ENCODE data around the gene WDR93.

DNA sequence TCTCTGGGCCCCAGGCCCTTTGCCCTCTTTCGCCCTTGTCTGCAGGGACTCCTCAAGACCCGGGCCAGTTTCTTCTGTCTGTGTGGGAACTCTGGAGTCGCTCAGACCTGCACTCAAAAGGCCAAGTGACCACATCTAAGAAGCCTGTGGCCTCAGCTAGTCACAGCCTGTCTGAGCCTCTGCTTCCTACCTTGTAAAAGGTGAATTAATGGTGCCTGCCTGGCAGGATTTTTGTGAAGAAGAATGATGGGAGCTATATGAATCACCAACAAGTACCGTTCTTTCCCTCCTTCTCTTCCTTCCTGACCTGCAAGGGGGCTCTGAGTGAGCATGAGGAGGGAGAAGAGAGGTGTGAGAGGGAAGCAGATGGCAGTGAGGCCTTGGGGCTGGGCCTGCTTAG lies 18.9 kb upstream of the WDR93 start:
- TF ChIP-seq RARB (CRISPR knock-in tag; IDR thresholded peaks at IDR 0.05) (no peak), ZNF8 (CRISPR knock-in tag; IDR thresholded peaks at IDR 0.05) (no peak), ARNTL (CRISPR knock-in tag; IDR thresholded peaks at IDR 0.05; ENCODE audit: borderline replicate concordance, low read depth) (no peak), ZC3H10 (CRISPR knock-in tag; IDR thresholded peaks at IDR 0.05) (no peak), TCF4 (CRISPR knock-in tag; IDR thresholded peaks at IDR 0.05; ENCODE audit: borderline replicate concordance) (no peak), TOX (CRISPR knock-in tag; IDR thresholded peaks at IDR 0.05; ENCODE audit: borderline replicate concordance) (no peak), PATZ1 (CRISPR knock-in tag; IDR thresholded peaks at IDR 0.05; ENCODE audit: borderline replicate concordance) (no peak), ISL1 (CRISPR knock-in tag; IDR thresholded peaks at IDR 0.05) (no peak), ZNF70 (CRISPR knock-in tag; IDR thresholded peaks at IDR 0.05) (no peak), GLIS3 (CRISPR knock-in tag; IDR thresholded peaks at IDR 0.05) (no peak)
- TF ChIP-seq, protein P1, sequence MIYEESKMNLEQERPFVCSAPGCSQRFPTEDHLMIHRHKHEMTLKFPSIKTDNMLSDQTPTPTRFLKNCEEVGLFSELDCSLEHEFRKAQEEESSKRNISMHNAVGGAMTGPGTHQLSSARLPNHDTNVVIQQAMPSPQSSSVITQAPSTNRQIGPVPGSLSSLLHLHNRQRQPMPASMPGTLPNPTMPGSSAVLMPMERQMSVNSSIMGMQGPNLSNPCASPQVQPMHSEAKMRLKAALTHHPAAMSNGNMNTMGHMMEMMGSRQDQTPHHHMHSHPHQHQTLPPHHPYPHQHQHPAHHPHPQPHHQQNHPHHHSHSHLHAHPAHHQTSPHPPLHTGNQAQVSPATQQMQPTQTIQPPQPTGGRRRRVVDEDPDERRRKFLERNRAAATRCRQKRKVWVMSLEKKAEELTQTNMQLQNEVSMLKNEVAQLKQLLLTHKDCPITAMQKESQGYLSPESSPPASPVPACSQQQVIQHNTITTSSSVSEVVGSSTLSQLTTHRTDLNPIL (CRISPR knock-in tag; IDR thresholded peaks at IDR 0.05; ENCODE audit: low read depth): no peak
- TF ChIP-seq, protein P2, sequence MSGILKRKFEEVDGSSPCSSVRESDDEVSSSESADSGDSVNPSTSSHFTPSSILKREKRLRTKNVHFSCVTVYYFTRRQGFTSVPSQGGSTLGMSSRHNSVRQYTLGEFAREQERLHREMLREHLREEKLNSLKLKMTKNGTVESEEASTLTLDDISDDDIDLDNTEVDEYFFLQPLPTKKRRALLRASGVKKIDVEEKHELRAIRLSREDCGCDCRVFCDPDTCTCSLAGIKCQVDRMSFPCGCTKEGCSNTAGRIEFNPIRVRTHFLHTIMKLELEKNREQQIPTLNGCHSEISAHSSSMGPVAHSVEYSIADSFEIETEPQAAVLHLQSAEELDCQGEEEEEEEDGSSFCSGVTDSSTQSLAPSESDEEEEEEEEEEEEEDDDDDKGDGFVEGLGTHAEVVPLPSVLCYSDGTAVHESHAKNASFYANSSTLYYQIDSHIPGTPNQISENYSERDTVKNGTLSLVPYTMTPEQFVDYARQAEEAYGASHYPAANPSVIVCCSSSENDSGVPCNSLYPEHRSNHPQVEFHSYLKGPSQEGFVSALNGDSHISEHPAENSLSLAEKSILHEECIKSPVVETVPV (CRISPR knock-in tag; IDR thresholded peaks at IDR 0.05): no peak

Data from SK-N-SH treated with all-trans-retinoic acid at 6 μM for 48 hours (cell line).